Testis (tissue), 2 donors: Measurements from ENCODE around the gene SEC61A2.

Experiments used
- POLR2A ChIP-seq: fragments of 450-650 bp; IDR thresholded peaks from one replicate; pipeline ENCODE4 v1.6.1; 2017; ENCODE audit warnings: antibody characterized with exemption, mild to moderate bottlenecking, moderate library complexity
- TF ChIP-seq, protein P1 (sequence below), 3 experiments: fragments of 450-650 bp in 2 of 3; fragments of 200-600 bp in 1 of 3; sonication (generic) in 1 of 3; IDR thresholded peaks; one replicate each; pipeline ENCODE4 v1.5.1; 2016 to 2019; ENCODE audit warnings: antibody characterized with exemption in 3 of 3, mild to moderate bottlenecking in 2 of 3, moderate library complexity in 1 of 3

DNA sequence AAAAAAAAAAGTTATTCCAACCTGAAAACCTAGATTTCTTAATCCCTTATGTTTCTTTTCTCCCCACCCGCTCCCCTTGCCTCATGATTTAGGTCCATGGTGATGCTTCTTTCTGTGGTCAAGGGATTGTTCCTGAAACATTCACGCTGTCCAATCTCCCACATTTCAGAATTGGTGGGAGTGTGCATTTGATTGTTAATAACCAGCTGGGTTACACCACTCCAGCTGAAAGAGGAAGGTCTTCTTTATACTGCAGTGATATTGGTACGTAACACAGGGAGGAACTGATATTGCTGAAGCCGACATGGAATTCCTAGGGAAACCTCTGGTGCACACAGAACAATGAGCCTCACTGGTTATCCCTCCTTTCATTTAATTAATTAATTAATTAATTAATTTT is 38.1 kb upstream of the SEC61A2 start:
- TF ChIP-seq, protein P1, sequence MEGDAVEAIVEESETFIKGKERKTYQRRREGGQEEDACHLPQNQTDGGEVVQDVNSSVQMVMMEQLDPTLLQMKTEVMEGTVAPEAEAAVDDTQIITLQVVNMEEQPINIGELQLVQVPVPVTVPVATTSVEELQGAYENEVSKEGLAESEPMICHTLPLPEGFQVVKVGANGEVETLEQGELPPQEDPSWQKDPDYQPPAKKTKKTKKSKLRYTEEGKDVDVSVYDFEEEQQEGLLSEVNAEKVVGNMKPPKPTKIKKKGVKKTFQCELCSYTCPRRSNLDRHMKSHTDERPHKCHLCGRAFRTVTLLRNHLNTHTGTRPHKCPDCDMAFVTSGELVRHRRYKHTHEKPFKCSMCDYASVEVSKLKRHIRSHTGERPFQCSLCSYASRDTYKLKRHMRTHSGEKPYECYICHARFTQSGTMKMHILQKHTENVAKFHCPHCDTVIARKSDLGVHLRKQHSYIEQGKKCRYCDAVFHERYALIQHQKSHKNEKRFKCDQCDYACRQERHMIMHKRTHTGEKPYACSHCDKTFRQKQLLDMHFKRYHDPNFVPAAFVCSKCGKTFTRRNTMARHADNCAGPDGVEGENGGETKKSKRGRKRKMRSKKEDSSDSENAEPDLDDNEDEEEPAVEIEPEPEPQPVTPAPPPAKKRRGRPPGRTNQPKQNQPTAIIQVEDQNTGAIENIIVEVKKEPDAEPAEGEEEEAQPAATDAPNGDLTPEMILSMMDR (IDR thresholded peaks at IDR 0.05) = no peak
- no peak for TF ChIP-seq POLR2A
